Upper lobe of left lung (tissue), 6 donors: ENCODE measurements around the gene CCDC149. TPM values are rescaled to one million over a fixed set of nuclear protein-coding genes. Genes with fewer than 3 reads are reported as not detected.
A peak's percentile ranks its signal among the peaks of the same experiment; 100 is the strongest.

ENCODE experiments used
- ATAC-seq, 2 donors: fragments of 200-7000 bp; cut with Tn5 transposase; one replicate each; pipeline ENCODE4 v1.9.1; 2022; ENCODE audit warnings: mild to moderate bottlenecking in 2 of 2, moderate library complexity in 2 of 2; ENCODE audit not compliant: low FRiP score in 2 of 2
- DNase-seq, 2 donors: peaks; one replicate each; pipeline ENCODE4 v3.0.0-alpha.2; 2019 to 2020
- H3K27ac ChIP-seq, 4 donors: fragments of 200-600 bp; sonication (generic); one replicate each; pipeline ENCODE4 v1.5.1; 2016 to 2019
- H3K27me3 ChIP-seq, 4 donors: fragments of 200-600 bp; sonication (generic); one replicate each; pipeline ENCODE4 v1.5.1; 2017 to 2019
- H3K36me3 ChIP-seq, 4 donors: fragments of 200-600 bp; sonication (generic); one replicate each; pipeline ENCODE4 v1.5.1; 2016 to 2019
- H3K4me1 ChIP-seq, 4 donors: fragments of 200-600 bp; sonication (generic); one replicate each; pipeline ENCODE4 v1.5.1; 2018 to 2019
- H3K4me3 ChIP-seq, 4 donors: fragments of 200-600 bp; sonication (generic); one replicate each; pipeline ENCODE4 v1.5.1; 2017 to 2019; ENCODE audit warnings: mild to moderate bottlenecking in 2 of 4, moderate library complexity in 1 of 4
- H3K9me3 ChIP-seq, 4 donors: fragments of 200-600 bp; sonication (generic); one replicate each; pipeline ENCODE4 v1.5.1; 2018 to 2019
- EP300 ChIP-seq, 4 donors: sonication (generic); formaldehyde crosslinking; IDR thresholded peaks; one replicate each; pipeline ENCODE4 v1.5.1; 2017; ENCODE audit warnings: antibody characterized with exemption in 4 of 4, control low read depth in 2 of 4
- POLR2A ChIP-seq, 4 donors: fragments of 450-650 bp; IDR thresholded peaks; one replicate each; pipeline ENCODE4 v1.5.1; 2016 to 2017; ENCODE audit warnings: antibody characterized with exemption in 4 of 4, mild to moderate bottlenecking in 2 of 4
- POLR2AphosphoS5 ChIP-seq, 2 donors: sonication (generic); formaldehyde crosslinking; IDR thresholded peaks; one replicate each; pipeline ENCODE4 v1.5.1; 2017; ENCODE audit warnings: antibody characterized with exemption in 2 of 2
- WGBS, 2 donors: methylation state at CpG; one replicate each; pipeline ENCODE4 v1.1.5; 2017 to 2018; 5-methylcytosine and 5-hydroxymethylcytosine counted together
- total RNA-seq, 6 donors: library from RNA; depleted of rRNA in 4 of 6; stranded (reverse); fragments of >200 nt in 4 of 6; gene quantifications; one replicate each; pipeline versions ENCODE4 v1.1.0 to v1.2.1, GENCODE V29; 2016 to 2021
- TF ChIP-seq, protein P1 (sequence below), 6 experiments: fragments of 450-650 bp in 4 of 6; fragments of 200-600 bp in 2 of 6; sonication (generic) in 2 of 6; IDR thresholded peaks; one replicate each; pipeline ENCODE4 v1.5.1; 2016 to 2019; ENCODE audit warnings: antibody characterized with exemption in 6 of 6
- donor health status: DM: no; HTN: no; CAD: no; lungs with moderate emphysema.
- donor health status: DM: no; HTN: yes; CAD: no; lungs with severe emphysema.

Gene CCDC149
- total RNA-seq, 6 donors from 2014 or later: 13.4 to 31.3 (median 22.3) TPM

DNA sequence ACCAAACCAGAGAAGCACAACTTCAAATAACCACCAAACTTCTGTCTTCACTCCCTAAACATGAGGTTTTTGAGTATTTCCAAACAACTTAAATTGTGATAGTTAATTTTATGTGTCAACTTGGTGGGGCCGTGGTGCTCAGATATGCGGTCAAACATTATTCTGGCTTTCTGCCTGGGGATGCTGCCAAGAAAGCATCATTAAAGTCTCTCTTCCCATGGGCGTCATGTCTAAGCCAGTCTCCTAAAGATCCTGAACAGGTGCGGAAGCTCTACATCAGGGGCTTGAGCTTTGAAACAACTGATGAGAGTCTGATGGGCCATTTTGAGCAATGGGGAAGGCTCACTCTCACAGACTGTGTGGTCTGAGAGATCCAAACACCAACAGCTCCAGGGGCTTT, 141.6 kb downstream of the CCDC149 start:
- H3K27me3 ChIP-seq: no peaks in the 10 kb centered on the region
- TF ChIP-seq POLR2A (IDR thresholded peaks at IDR 0.05): no peak
- no peak for TF ChIP-seq EP300 (IDR thresholded peaks at IDR 0.05)
- TF ChIP-seq, protein P1, sequence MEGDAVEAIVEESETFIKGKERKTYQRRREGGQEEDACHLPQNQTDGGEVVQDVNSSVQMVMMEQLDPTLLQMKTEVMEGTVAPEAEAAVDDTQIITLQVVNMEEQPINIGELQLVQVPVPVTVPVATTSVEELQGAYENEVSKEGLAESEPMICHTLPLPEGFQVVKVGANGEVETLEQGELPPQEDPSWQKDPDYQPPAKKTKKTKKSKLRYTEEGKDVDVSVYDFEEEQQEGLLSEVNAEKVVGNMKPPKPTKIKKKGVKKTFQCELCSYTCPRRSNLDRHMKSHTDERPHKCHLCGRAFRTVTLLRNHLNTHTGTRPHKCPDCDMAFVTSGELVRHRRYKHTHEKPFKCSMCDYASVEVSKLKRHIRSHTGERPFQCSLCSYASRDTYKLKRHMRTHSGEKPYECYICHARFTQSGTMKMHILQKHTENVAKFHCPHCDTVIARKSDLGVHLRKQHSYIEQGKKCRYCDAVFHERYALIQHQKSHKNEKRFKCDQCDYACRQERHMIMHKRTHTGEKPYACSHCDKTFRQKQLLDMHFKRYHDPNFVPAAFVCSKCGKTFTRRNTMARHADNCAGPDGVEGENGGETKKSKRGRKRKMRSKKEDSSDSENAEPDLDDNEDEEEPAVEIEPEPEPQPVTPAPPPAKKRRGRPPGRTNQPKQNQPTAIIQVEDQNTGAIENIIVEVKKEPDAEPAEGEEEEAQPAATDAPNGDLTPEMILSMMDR (IDR thresholded peaks at IDR 0.05): no peak
- TF ChIP-seq POLR2AphosphoS5 (IDR thresholded peaks at IDR 0.05): no peak
- DNase-seq (no peak), ATAC-seq (peak in 1 of 2 donors; percentile 20)
- no peaks in the 10 kb centered on the region for H3K36me3 ChIP-seq
- 73 to 84% methylated on average over 4 of the region's 4 CpGs for WGBS, 2 donors
- no peak overlapping the region for H3K4me3 ChIP-seq
- H3K9me3 ChIP-seq: no peaks in the 10 kb centered on the region
- no peak overlapping the region for H3K27ac ChIP-seq
- peaks cover 0 to 7% (median 1%) of the 10 kb centered on the region in 4 donors for H3K4me1 ChIP-seq

DNA sequence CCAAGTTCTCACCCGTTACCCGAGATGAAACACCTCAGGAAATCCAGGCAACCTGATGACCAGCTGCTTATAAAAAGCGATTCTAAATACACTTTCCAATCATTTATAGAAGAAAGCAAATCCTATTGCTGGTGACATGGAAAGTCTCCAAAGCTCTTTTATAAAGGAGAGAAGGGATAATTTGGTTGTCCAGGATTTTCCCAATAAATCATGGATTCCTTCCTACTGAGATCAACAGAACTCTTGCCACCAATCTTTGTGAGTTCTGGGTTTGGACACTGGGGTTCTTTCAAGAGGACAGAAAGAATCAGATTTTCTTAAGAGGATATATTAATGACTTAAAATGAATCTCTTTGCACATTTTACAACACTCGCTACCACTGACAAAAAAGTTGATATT, 142.2 kb downstream of the CCDC149 start:
- Histone ChIP-seq H3K36me3 (no peaks in the 10 kb centered on the region), H3K9me3 (no peaks in the 10 kb centered on the region), H3K4me3 (no peak overlapping the region), H3K4me1 (peaks cover 0 to 7% (median 1%) of the 10 kb centered on the region in 4 donors), H3K27me3 (no peaks in the 10 kb centered on the region), H3K27ac (no peak overlapping the region)
- DNase-seq: no peak
- no peak for TF ChIP-seq POLR2A (IDR thresholded peaks at IDR 0.05)
- 82 to 94% methylated on average over 4 of the region's 4 CpGs for WGBS, 2 donors
- peak in 1 of 2 donors; percentile 46 for ATAC-seq

DNA sequence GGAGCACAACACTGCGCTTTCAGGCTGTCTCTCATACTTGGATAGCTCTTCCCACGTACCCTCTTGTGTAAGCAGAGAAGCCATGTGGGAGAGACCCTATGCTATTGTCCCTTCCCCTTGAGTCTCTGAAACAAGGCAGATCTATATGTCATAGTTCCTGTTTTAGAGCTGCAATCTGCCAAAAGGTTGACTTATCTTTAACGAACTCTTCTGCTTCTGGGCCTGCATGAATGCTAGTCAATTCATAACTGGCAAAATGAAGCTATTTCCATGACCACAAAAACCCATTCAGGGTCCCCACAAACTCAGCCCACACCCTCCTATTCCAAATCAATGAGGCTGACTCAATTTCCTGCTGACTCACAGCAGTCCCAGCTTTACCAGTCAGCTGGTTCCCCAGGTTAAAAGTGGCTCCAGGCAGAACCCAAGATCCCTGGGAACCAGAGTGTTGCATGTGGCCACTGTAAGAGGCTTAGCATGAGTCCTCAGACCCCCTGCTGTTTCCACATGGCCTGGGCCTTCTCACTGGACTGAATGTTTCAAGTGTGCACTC, 142.7 kb downstream of the CCDC149 start:
- no peak overlapping the region for H3K4me3 ChIP-seq
- WGBS, 2 donors: 74 to 78% methylated on average over 3 of the region's 3 CpGs
- peaks cover 0 to 4% (median 1%) of the 10 kb centered on the region in 4 donors for H3K4me1 ChIP-seq
- DNase-seq (no peak), ATAC-seq (peak in 1 of 2 donors; percentile 47)
- H3K27me3 ChIP-seq: no peaks in the 10 kb centered on the region
- H3K9me3 ChIP-seq: no peaks in the 10 kb centered on the region
- H3K27ac ChIP-seq: no peak overlapping the region
- H3K36me3 ChIP-seq: no peaks in the 10 kb centered on the region
- TF ChIP-seq, protein P1 (IDR thresholded peaks at IDR 0.05): no peak
- TF ChIP-seq POLR2AphosphoS5 (IDR thresholded peaks at IDR 0.05) (no peak), POLR2A (IDR thresholded peaks at IDR 0.05) (no peak), EP300 (IDR thresholded peaks at IDR 0.05) (no peak)

DNA sequence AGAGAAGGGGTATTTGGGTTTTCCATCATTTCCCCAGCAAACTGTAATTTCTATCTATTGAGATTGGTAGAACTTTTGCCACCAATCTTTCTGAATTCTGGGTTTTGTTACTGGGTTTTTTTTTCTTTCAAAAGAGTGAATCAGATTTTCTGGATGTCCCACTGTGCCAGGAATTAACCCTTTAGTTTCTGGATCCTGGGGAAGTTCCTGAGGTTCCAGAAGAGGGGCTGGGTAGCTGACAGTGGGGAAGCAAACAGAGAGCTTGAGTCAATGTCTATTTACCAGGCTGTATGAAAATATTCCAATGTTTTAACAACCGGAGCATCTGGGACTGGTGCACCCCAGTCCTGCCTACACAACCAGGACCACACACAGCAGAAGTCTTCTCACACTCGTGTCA, 143.3 kb downstream of the CCDC149 start:
- no peak for ATAC-seq
- H3K9me3 ChIP-seq: no peaks in the 10 kb centered on the region
- no peak overlapping the region for H3K27ac ChIP-seq
- no peaks in the 10 kb centered on the region for H3K36me3 ChIP-seq
- 72 to 94% methylated on average over 2 of the region's 2 CpGs for WGBS, 2 donors
- no peak for TF ChIP-seq EP300 (IDR thresholded peaks at IDR 0.05)
- TF ChIP-seq POLR2A (IDR thresholded peaks at IDR 0.05): no peak
- TF ChIP-seq POLR2AphosphoS5 (IDR thresholded peaks at IDR 0.05): no peak
- TF ChIP-seq, protein P1 (IDR thresholded peaks at IDR 0.05): no peak
- no peaks in the 10 kb centered on the region for H3K27me3 ChIP-seq
- DNase-seq: no peak
- no peaks in the 10 kb centered on the region for H3K4me1 ChIP-seq
- no peak overlapping the region for H3K4me3 ChIP-seq

DNA sequence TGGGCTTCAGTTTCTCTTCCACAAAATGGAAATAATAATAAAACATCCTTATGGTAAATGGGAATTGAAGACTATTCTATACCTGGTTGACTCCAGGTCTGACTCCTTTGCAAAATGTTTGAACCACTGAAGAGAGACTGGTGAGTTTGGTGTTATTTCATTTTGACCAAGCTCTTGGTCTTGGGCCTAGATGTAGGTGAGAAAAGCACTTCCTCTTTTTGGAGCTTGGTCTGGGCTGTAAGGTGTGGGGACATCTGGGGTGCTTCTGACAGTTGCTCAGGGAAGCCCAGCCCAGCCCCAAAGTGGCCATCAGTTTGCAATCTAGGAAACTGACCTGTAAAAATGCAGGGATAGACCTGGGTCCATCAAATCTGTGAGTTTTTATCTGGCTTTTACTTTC, 144.2 kb downstream of the CCDC149 start:
- H3K27me3 ChIP-seq: no peaks in the 10 kb centered on the region
- no peaks in the 10 kb centered on the region for H3K9me3 ChIP-seq
- no peak for TF ChIP-seq EP300 (IDR thresholded peaks at IDR 0.05)
- TF ChIP-seq, protein P1 (IDR thresholded peaks at IDR 0.05): no peak
- TF ChIP-seq POLR2A (IDR thresholded peaks at IDR 0.05): no peak
- TF ChIP-seq POLR2AphosphoS5 (IDR thresholded peaks at IDR 0.05): no peak

More for the DNA sequence above, 144.2 kb downstream of the CCDC149 start:
- Histone ChIP-seq H3K4me1 (no peaks in the 10 kb centered on the region), H3K4me3 (no peak overlapping the region), H3K36me3 (no peaks in the 10 kb centered on the region), H3K27ac (no peak overlapping the region)
- no peak for ATAC-seq
- DNase-seq: no peak
